HepG2 (cell line): Measurements from ENCODE around the gene CHST12. TPM values are rescaled to one million over a fixed set of nuclear protein-coding genes. Genes with fewer than 3 reads are reported as not detected.

Experiments
- ATAC-seq: fragments of 200-7000 bp; cut with Tn5 transposase; 3 replicates; pipeline ENCODE4 v1.9.1; 2020; ENCODE audit warnings: mild to moderate bottlenecking, moderate library complexity
- BruUV-seq: library from RNA; stranded (reverse); fragments of 400-500 nt; replicated peaks from 2 replicates; lab custom pipeline; 2021; lab: Mats Ljungman, UMichigan
- CTCF ChIA-PET: fragments of 300-600 bp; formaldehyde crosslinking; extraction: SDS; loops from one replicate; lab custom pipeline; 2021; ENCODE audit warnings: low total read pairs, inconsistent platforms, low intra/inter-chr PET ratio; lab: Yijun Ruan, JAX
- POLR2A ChIA-PET: fragments of 350-600 bp; sonication (Branson Sonifier 250); formaldehyde crosslinking; loops from one replicate; lab custom pipeline; 2020; ENCODE audit warnings: antibody characterized with exemption, inconsistent platforms; lab: Yijun Ruan, JAX
- DNase-seq: peaks from one replicate; pipeline ENCODE4 v3.0.0-alpha.2; 2015; ENCODE audit warnings: low spot score
- FAIRE-seq: peaks from 3 replicates; lab custom pipeline; 2011; peaks lifted over from hg19 to GRCh38; lab: Jason Lieb, UNC
- H2AFZ ChIP-seq: one replicate; pipeline ENCODE4 v1.6.1; 2011; ENCODE audit warnings: low read length, inconsistent platforms
- H3K27ac ChIP-seq: fragments of 300-600 bp; 3 replicates; pipeline ENCODE4 v1.8.0; 2011; ENCODE audit warnings: mixed run types, mild to moderate bottlenecking, mixed read lengths, low read length, inconsistent platforms; ENCODE audit not compliant: insufficient read depth; ENCODE audit errors: extremely low read length
- H3K27me3 ChIP-seq, 2 experiments: fragments of 200-600 bp in 1 of 2; 2 replicates in 1 of 2; 3 replicates in 1 of 2; pipeline versions ENCODE4 v1.6.0 to v1.8.0; 2011; ENCODE audit warnings: low read length in 2 of 2, mild to moderate bottlenecking in 2 of 2, moderate library complexity in 2 of 2, inconsistent platforms in 1 of 2; ENCODE audit not compliant: insufficient read depth in 2 of 2, control insufficient read depth in 1 of 2
- H3K36me3 ChIP-seq, 2 experiments: fragments of 200-600 bp in 1 of 2; replicated peaks in 1 of 2; 2 replicates in 1 of 2; 3 replicates in 1 of 2; pipeline versions ENCODE4 v1.5.1 to v1.8.0; 2011; ENCODE audit warnings: low read length in 2 of 2, inconsistent platforms in 1 of 2; ENCODE audit not compliant: insufficient read depth in 2 of 2, control insufficient read depth in 1 of 2
- H3K4me1 ChIP-seq: 2 replicates; pipeline ENCODE4 v1.5.1; 2012; ENCODE audit warnings: low read length, inconsistent platforms; ENCODE audit not compliant: insufficient read depth
- H3K4me2 ChIP-seq: 2 replicates; pipeline ENCODE4 v1.6.0; 2011; ENCODE audit warnings: low read depth, low read length, inconsistent platforms
- H3K4me3 ChIP-seq, 3 experiments: fragments of 200-600 bp in 1 of 3; sonication (generic), shearing (Covaris generic) in 1 of 3; replicated peaks in 1 of 3; 2 replicates each; pipeline ENCODE4 v1.5.1; 2011 to 2016; ENCODE audit warnings: low read length in 3 of 3, inconsistent platforms in 2 of 3, low read depth in 2 of 3, mild to moderate bottlenecking in 2 of 3, control low read depth in 1 of 3, mixed read lengths in 1 of 3; ENCODE audit not compliant: insufficient read depth in 1 of 3
- H3K79me2 ChIP-seq: one replicate; pipeline ENCODE4 v1.6.1; 2011; ENCODE audit warnings: low read length, inconsistent platforms; ENCODE audit not compliant: insufficient read depth
- H3K9ac ChIP-seq: 2 replicates; pipeline ENCODE4 v1.6.0; 2011; ENCODE audit warnings: mild to moderate bottlenecking, low read depth, low read length, inconsistent platforms; ENCODE audit not compliant: insufficient read depth
- H3K9me3 ChIP-seq: 2 replicates; pipeline ENCODE4 v1.5.1; 2012; ENCODE audit warnings: mild to moderate bottlenecking, low read length
- H4K20me1 ChIP-seq: 2 replicates; pipeline ENCODE4 v1.6.0; 2011; ENCODE audit warnings: inconsistent platforms, mild to moderate bottlenecking, low read length, moderate library complexity; ENCODE audit not compliant: insufficient read depth
- ATF7-NPFF ChIP-seq: sonication (generic); formaldehyde crosslinking; IDR thresholded peaks from 2 replicates; pipeline ENCODE4 v1.8.1; 2023; ENCODE audit warnings: mild to moderate bottlenecking, low read depth, missing genetic modification reagents, moderate library complexity
- CCAR2 ChIP-seq: fragments of 200-400 bp; formaldehyde crosslinking; optimal IDR thresholded peaks from 2 replicates; pipeline ENCODE3; 2018; ENCODE audit warnings: low read depth, mild to moderate bottlenecking, low read length, moderate library complexity
- JARID2 ChIP-seq: sonication (generic); formaldehyde crosslinking; IDR thresholded peaks from 2 replicates; pipeline ENCODE4 v1.8.1; 2023; ENCODE audit warnings: missing genetic modification reagents, inconsistent platforms; ENCODE audit not compliant: insufficient replicate concordance
- KMT2A ChIP-seq: sonication (generic); formaldehyde crosslinking; IDR thresholded peaks from 2 replicates; pipeline ENCODE4 v1.4.0; 2020; ENCODE audit warnings: missing genetic modification reagents
- MYNN ChIP-seq: sonication (generic); formaldehyde crosslinking; IDR thresholded peaks from 2 replicates; pipeline ENCODE4 v1.4.0; 2020; ENCODE audit warnings: mild to moderate bottlenecking, low read depth, missing genetic modification reagents
- REXO4 ChIP-seq: sonication (generic); formaldehyde crosslinking; IDR thresholded peaks from 2 replicates; pipeline ENCODE4 v1.8.0; 2022; ENCODE audit warnings: missing genetic modification reagents, mild to moderate bottlenecking, borderline replicate concordance
- TCF7L2 ChIP-seq: IDR thresholded peaks from 2 replicates; pipeline ENCODE4 v1.6.1; 2011; ENCODE audit warnings: mild to moderate bottlenecking, low read depth, low read length, moderate library complexity
- TMF1 ChIP-seq: sonication (generic); formaldehyde crosslinking; IDR thresholded peaks from 2 replicates; pipeline ENCODE4 v1.8.1; 2022; ENCODE audit warnings: low read depth, missing genetic modification reagents
- ZNF263 ChIP-seq: sonication (generic); formaldehyde crosslinking; IDR thresholded peaks from 2 replicates; pipeline ENCODE4 v1.4.0; 2020; ENCODE audit warnings: missing genetic modification reagents
- ZNF556 ChIP-seq: sonication (generic); formaldehyde crosslinking; IDR thresholded peaks from 2 replicates; pipeline ENCODE4 v1.4.0; 2020; ENCODE audit warnings: mild to moderate bottlenecking, missing genetic modification reagents, borderline replicate concordance
- ZNF644 ChIP-seq: IDR thresholded peaks from 2 replicates; pipeline ENCODE4 v1.6.1; 2016; ENCODE audit warnings: low read depth
- WGBS: methylation state at CpG from one replicate; pipeline ENCODE4 v1.1.6; 2017; ENCODE audit warnings: low lambda C conversion rate; 5-methylcytosine and 5-hydroxymethylcytosine counted together
- in situ Hi-C: cut with HindIII; loops from 2 replicates; pipeline ENCODE4 v1.10.0; 2017; ENCODE audit warnings: low pct_unique_long_range_greater_than_20kb; ENCODE audit not compliant: extremely low pct_ligation_motif_present
- intact Hi-C: fragments of 100-400 bp; cut with micrococcal nuclease; formaldehyde crosslinking; loops from one replicate; pipeline ENCODE4 v1.10.0; 2022; ENCODE audit not compliant: unreplicated experiment
- polyA plus RNA-seq, 8 experiments: library from polyadenylated mRNA; depleted of rRNA in 3 of 8; stranded (reverse) in 7 of 8; unstranded in 1 of 8; fragments of >200 nt; fragmentation: Illumina TruSeq in 4 of 8; extraction: Trizol in 4 of 8; gene quantifications; 2 replicates each; pipeline versions ENCODE4 v1.2.1 to v1.2.3, GENCODE V29; 2011 to 2016; ENCODE audit warnings: low read depth in 4 of 8, missing spikeins in 1 of 8, mixed read lengths in 1 of 8; ENCODE audit not compliant: insufficient read depth in 1 of 8
- total RNA-seq, 5 experiments: library from RNA; depleted of rRNA; stranded (reverse); fragments of >200 nt; fragmentation: Illumina TruSeq; extraction: Trizol; gene quantifications; 2 replicates each; pipeline ENCODE4 v1.2.3, GENCODE V29; 2016; ENCODE audit warnings: low read depth in 1 of 5
- TF ChIP-seq, protein P1 (sequence below): sonication (generic); formaldehyde crosslinking; IDR thresholded peaks from 2 replicates; pipeline ENCODE4 v1.4.0; 2020; ENCODE audit warnings: mild to moderate bottlenecking, missing genetic modification reagents
- TF ChIP-seq, protein P2 (sequence below): sonication (generic); formaldehyde crosslinking; IDR thresholded peaks from 2 replicates; pipeline ENCODE4 v1.8.0; 2022; ENCODE audit warnings: mild to moderate bottlenecking, missing genetic modification reagents, moderate library complexity
- TF ChIP-seq, protein P3 (sequence below): sonication (generic); formaldehyde crosslinking; IDR thresholded peaks from 2 replicates; pipeline ENCODE4 v1.8.0; 2023; ENCODE audit warnings: mild to moderate bottlenecking, missing genetic modification reagents
- TF ChIP-seq, protein P4 (sequence below): sonication (generic); formaldehyde crosslinking; IDR thresholded peaks from 2 replicates; pipeline ENCODE4 v1.5.1; 2020; ENCODE audit warnings: mild to moderate bottlenecking, missing genetic modification reagents, borderline replicate concordance
- TF ChIP-seq, protein P5 (sequence below): sonication (generic); formaldehyde crosslinking; IDR thresholded peaks from 2 replicates; pipeline ENCODE4 v1.4.0; 2020; ENCODE audit warnings: missing genetic modification reagents
- TF ChIP-seq, protein P6 (sequence below): sonication (generic); formaldehyde crosslinking; IDR thresholded peaks from 2 replicates; pipeline ENCODE4 v1.9.0; 2021; ENCODE audit warnings: missing genetic modification reagents, mild to moderate bottlenecking, borderline replicate concordance

CHST12 gene
- total and polyA plus RNA-seq, 2 of the 13 experiments (the other 11 are each of a cell fraction or from before 2014, with no cell fraction given) = 6.4 to 15.8 TPM

DNA sequence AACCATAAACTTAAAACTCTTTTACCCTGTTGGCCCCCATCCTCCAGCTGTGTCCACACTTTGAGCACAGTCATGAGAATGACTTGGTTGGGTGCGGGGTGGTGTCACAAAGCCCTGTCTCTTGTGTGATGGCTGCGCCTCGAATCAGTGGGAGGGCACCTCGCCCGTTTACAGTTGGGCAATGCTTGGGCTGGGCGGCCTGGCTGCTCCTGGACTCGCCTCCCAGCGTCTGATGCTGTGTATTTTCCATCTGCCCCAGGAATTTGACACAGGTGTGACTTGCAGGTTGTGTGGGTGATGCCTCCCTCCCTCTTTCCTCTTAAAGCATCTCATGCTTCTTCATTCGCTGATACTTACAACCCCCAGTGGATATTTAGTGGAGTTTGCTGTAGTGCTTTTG, 33.7 kb downstream of the CHST12 start:
- no peaks in the 10 kb centered on the region; the same call in 1 of the 2 replicates for H4K20me1 ChIP-seq
- in situ Hi-C loops = loop anchor here (10.0 kb wide), 1 partner anchor 52 kb away; no protein-coding TSS in a partner anchor
- no peak for FAIRE-seq
- H3K4me2 ChIP-seq = no peak overlapping the region
- H3K27ac ChIP-seq = no peak overlapping the region
- H3K27me3 ChIP-seq = no peaks in the 10 kb centered on the region
- H3K9me3 ChIP-seq = no peaks in the 10 kb centered on the region
- WGBS = 93% methylated on average over 8 of the region's 9 CpGs
- ChIA-PET POLR2A (interaction anchor here (0.6 kb wide), 1 partner anchor 13 kb away, joined by 3 read pairs; no protein-coding TSS in a partner anchor), CTCF (no interaction called here)
- H3K4me1 ChIP-seq = peaks cover 21% of the 10 kb centered on the region
- peaks cover 9 to 22% of the 10 kb centered on the region in 2 experiments for H3K36me3 ChIP-seq
- H3K79me2 ChIP-seq = no peaks in the 10 kb centered on the region
- BruUV-seq = no TSS peak
- H3K4me3 ChIP-seq = no peak overlapping the region
- intact Hi-C loops = no loop called here
- no peak overlapping the region for H3K9ac ChIP-seq
- no peak for ATAC-seq
- DNase-seq = no peak
- no peak overlapping the region for H2AFZ ChIP-seq
- TF ChIP-seq, protein P1, sequence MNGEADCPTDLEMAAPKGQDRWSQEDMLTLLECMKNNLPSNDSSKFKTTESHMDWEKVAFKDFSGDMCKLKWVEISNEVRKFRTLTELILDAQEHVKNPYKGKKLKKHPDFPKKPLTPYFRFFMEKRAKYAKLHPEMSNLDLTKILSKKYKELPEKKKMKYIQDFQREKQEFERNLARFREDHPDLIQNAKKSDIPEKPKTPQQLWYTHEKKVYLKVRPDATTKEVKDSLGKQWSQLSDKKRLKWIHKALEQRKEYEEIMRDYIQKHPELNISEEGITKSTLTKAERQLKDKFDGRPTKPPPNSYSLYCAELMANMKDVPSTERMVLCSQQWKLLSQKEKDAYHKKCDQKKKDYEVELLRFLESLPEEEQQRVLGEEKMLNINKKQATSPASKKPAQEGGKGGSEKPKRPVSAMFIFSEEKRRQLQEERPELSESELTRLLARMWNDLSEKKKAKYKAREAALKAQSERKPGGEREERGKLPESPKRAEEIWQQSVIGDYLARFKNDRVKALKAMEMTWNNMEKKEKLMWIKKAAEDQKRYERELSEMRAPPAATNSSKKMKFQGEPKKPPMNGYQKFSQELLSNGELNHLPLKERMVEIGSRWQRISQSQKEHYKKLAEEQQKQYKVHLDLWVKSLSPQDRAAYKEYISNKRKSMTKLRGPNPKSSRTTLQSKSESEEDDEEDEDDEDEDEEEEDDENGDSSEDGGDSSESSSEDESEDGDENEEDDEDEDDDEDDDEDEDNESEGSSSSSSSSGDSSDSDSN (CRISPR knock-in tag) = no peak
- TF ChIP-seq TMF1 (CRISPR knock-in tag) (no peak), MYNN (CRISPR knock-in tag) (no peak), REXO4 (CRISPR knock-in tag) (no peak), KMT2A (CRISPR knock-in tag) (no peak), CCAR2 (no peak), TCF7L2 (no peak), ZNF644 (no peak), ZNF556 (no peak), ATF7-NPFF (CRISPR knock-in tag) (no peak), JARID2 (no peak), ZNF263 (CRISPR knock-in tag) (no peak)
- TF ChIP-seq, protein P2, sequence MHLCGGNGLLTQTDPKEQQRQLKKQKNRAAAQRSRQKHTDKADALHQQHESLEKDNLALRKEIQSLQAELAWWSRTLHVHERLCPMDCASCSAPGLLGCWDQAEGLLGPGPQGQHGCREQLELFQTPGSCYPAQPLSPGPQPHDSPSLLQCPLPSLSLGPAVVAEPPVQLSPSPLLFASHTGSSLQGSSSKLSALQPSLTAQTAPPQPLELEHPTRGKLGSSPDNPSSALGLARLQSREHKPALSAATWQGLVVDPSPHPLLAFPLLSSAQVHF = no peak
- TF ChIP-seq, protein P3, sequence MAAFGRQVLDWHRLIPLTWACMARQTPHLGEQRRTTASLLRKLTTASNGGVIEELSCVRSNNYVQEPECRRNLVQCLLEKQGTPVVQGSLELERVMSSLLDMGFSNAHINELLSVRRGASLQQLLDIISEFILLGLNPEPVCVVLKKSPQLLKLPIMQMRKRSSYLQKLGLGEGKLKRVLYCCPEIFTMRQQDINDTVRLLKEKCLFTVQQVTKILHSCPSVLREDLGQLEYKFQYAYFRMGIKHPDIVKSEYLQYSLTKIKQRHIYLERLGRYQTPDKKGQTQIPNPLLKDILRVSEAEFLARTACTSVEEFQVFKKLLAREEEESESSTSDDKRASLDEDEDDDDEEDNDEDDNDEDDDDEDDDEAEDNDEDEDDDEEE = no peak
- TF ChIP-seq, protein P4, sequence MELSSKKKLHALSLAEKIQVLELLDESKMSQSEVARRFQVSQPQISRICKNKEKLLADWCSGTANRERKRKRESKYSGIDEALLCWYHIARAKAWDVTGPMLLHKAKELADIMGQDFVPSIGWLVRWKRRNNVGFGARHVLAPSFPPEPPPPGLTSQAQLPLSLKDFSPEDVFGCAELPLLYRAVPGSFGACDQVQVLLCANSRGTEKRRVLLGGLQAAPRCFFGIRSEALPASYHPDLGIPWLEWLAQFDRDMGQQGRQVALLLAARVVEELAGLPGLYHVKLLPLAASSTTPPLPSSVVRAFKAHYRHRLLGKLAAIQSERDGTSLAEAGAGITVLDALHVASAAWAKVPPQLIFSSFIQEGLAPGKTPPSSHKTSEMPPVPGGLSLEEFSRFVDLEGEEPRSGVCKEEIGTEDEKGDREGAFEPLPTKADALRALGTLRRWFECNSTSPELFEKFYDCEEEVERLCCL (CRISPR knock-in tag) = no peak
- TF ChIP-seq, protein P5, sequence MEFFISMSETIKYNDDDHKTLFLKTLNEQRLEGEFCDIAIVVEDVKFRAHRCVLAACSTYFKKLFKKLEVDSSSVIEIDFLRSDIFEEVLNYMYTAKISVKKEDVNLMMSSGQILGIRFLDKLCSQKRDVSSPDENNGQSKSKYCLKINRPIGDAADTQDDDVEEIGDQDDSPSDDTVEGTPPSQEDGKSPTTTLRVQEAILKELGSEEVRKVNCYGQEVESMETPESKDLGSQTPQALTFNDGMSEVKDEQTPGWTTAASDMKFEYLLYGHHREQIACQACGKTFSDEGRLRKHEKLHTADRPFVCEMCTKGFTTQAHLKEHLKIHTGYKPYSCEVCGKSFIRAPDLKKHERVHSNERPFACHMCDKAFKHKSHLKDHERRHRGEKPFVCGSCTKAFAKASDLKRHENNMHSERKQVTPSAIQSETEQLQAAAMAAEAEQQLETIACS (CRISPR knock-in tag) = no peak
- TF ChIP-seq, protein P6, sequence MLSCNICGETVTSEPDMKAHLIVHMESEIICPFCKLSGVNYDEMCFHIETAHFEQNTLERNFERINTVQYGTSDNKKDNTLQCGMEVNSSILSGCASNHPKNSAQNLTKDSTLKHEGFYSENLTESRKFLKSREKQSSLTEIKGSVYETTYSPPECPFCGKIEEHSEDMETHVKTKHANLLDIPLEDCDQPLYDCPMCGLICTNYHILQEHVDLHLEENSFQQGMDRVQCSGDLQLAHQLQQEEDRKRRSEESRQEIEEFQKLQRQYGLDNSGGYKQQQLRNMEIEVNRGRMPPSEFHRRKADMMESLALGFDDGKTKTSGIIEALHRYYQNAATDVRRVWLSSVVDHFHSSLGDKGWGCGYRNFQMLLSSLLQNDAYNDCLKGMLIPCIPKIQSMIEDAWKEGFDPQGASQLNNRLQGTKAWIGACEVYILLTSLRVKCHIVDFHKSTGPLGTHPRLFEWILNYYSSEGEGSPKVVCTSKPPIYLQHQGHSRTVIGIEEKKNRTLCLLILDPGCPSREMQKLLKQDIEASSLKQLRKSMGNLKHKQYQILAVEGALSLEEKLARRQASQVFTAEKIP = no peak
